Keratinocyte (primary cell): ENCODE results near the gene ATP2C1. TPM values are rescaled to one million over a fixed set of nuclear protein-coding genes. Genes with fewer than 3 reads are reported as not detected.
A peak's percentile ranks its signal among the peaks of the same experiment; 100 is the strongest.

Experiments
- DNase-seq: peaks from one replicate; pipeline ENCODE4 v3.0.0-alpha.2; 2011; ENCODE audit warnings: low read depth, missing footprints, low spot score
- FAIRE-seq: peaks from 2 replicates; lab custom pipeline; 2011; peaks lifted over from hg19 to GRCh38; lab: Jason Lieb, UNC
- H2AFZ ChIP-seq: 2 replicates; pipeline ENCODE4 v1.6.0; 2012; ENCODE audit warnings: low read length, control low read depth, inconsistent platforms; ENCODE audit not compliant: control insufficient read depth
- H3K27ac ChIP-seq: 2 replicates; pipeline ENCODE4 v1.5.1; 2011; ENCODE audit warnings: low read length; ENCODE audit not compliant: control insufficient read depth, insufficient read depth
- H3K27me3 ChIP-seq: 3 replicates; pipeline ENCODE4 v1.6.0; 2011; ENCODE audit warnings: low read length; ENCODE audit not compliant: control insufficient read depth, insufficient read depth; ENCODE audit errors: extremely low read depth
- H3K36me3 ChIP-seq, 2 experiments: 2 replicates in 1 of 2; 3 replicates in 1 of 2; pipeline ENCODE4 v1.5.1; 2011; ENCODE audit warnings: low read length in 2 of 2, mild to moderate bottlenecking in 1 of 2; ENCODE audit not compliant: control insufficient read depth in 2 of 2, insufficient read depth in 2 of 2; ENCODE audit errors: extremely low read depth in 1 of 2
- H3K4me1 ChIP-seq: 3 replicates; pipeline ENCODE4 v1.5.1; 2011; ENCODE audit warnings: low read length; ENCODE audit not compliant: control insufficient read depth, insufficient read depth; ENCODE audit errors: extremely low read depth
- H3K4me2 ChIP-seq: 3 replicates; pipeline ENCODE4 v1.6.0; 2011; ENCODE audit warnings: low read depth, low read length; ENCODE audit not compliant: control insufficient read depth, insufficient read depth; ENCODE audit errors: extremely low read depth
- H3K4me3 ChIP-seq, 3 experiments: fragments of 200-600 bp in 1 of 3; sonication (generic) in 1 of 3; 2 replicates in 2 of 3; 3 replicates in 1 of 3; pipeline ENCODE4 v1.5.1; 2011 to 2016; ENCODE audit warnings: low read length in 3 of 3, mild to moderate bottlenecking in 3 of 3, control low read depth in 2 of 3, inconsistent platforms in 1 of 3, low read depth in 1 of 3, mixed read lengths in 1 of 3, mixed run types in 1 of 3, moderate library complexity in 1 of 3; ENCODE audit not compliant: control insufficient read depth in 2 of 3, insufficient read depth in 2 of 3; ENCODE audit errors: extremely low read depth in 1 of 3
- H3K79me2 ChIP-seq: 2 replicates; pipeline ENCODE4 v1.6.0; 2012; ENCODE audit warnings: low read length; ENCODE audit not compliant: control insufficient read depth, insufficient read depth
- H3K9ac ChIP-seq: 3 replicates; pipeline ENCODE4 v1.6.0; 2011; ENCODE audit warnings: low read length; ENCODE audit not compliant: control insufficient read depth, insufficient read depth; ENCODE audit errors: extremely low read depth
- H3K9me1 ChIP-seq: 3 replicates; pipeline ENCODE4 v1.6.0; 2011; ENCODE audit warnings: low read length; ENCODE audit not compliant: control insufficient read depth, insufficient read depth; ENCODE audit errors: extremely low read depth
- H3K9me3 ChIP-seq: 2 replicates; pipeline ENCODE4 v1.5.1; 2012; ENCODE audit warnings: low read depth, low read length; ENCODE audit not compliant: control insufficient read depth
- H4K20me1 ChIP-seq: 3 replicates; pipeline ENCODE4 v1.6.0; 2011; ENCODE audit warnings: low read length; ENCODE audit not compliant: control insufficient read depth, insufficient read depth; ENCODE audit errors: extremely low read depth
- EZH2 ChIP-seq: IDR thresholded peaks from one replicate; pipeline ENCODE4 v1.6.1; 2012; ENCODE audit warnings: inconsistent platforms, mild to moderate bottlenecking, low read length, moderate library complexity
- dilution Hi-C: fragments of 300-500 bp; cut with MboI; formaldehyde crosslinking; loops from one replicate; pipeline ENCODE4 v1.7.0; 2020; ENCODE audit warnings: low sequenced_read_pairs; ENCODE audit not compliant: extremely low pct_ligation_motif_present
- polyA plus RNA-seq, 5 experiments: library from polyadenylated mRNA; depleted of rRNA in 3 of 5; stranded (reverse) in 3 of 5; stranded (forward) in 1 of 5; unstranded in 1 of 5; fragments of >200 nt; gene quantifications; 1 replicate in 1 of 5; 2 replicates in 3 of 5; 3 replicates in 1 of 5; pipeline versions ENCODE4 v1.2.1 to v1.2.3, GENCODE V29; 2011 to 2012; ENCODE audit warnings: missing spikeins in 2 of 5, low read depth in 1 of 5, low replicate concordance in 1 of 5
- TF ChIP-seq, protein P1 (sequence below), 3 experiments: IDR thresholded peaks in 1 of 3; conservative IDR thresholded peaks in 1 of 3; optimal IDR thresholded peaks in 1 of 3; 2 replicates in 2 of 3; 3 replicates in 1 of 3; pipeline versions ENCODE3 to v1.5.1; 2011; ENCODE audit warnings: low read length in 3 of 3, mild to moderate bottlenecking in 3 of 3, moderate library complexity in 2 of 3, control low read depth in 1 of 3, inconsistent platforms in 1 of 3; ENCODE audit not compliant: insufficient read depth in 2 of 3; ENCODE audit errors: extremely low read depth in 1 of 3

Gene ATP2C1
- polyA plus RNA-seq, 1 donor (not counting 4 experiments of a cell fraction or from before 2014, with no cell fraction given), result 141 TPM

DNA sequence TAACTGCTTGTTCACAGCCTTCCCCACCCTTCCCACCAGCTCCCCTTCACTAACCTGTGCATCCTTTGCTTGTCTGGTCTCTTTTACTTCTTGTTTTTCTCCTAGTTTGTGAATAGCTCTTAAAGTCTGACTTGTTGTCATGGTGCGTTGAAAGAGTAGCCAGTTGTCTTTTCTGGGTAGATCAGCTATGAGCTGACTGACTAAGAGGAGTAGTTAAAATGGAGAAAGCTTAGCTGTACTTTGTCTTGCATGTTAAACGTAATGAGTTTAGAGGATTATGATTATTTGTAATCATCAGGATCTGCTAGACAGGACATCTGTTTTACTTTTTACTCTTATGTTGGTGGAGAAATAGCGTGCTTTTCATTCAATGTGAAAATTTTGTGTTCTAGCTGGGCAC is 35.9 kb downstream of the ATP2C1 start:
- no peak for TF ChIP-seq EZH2
- TF ChIP-seq, protein P1, sequence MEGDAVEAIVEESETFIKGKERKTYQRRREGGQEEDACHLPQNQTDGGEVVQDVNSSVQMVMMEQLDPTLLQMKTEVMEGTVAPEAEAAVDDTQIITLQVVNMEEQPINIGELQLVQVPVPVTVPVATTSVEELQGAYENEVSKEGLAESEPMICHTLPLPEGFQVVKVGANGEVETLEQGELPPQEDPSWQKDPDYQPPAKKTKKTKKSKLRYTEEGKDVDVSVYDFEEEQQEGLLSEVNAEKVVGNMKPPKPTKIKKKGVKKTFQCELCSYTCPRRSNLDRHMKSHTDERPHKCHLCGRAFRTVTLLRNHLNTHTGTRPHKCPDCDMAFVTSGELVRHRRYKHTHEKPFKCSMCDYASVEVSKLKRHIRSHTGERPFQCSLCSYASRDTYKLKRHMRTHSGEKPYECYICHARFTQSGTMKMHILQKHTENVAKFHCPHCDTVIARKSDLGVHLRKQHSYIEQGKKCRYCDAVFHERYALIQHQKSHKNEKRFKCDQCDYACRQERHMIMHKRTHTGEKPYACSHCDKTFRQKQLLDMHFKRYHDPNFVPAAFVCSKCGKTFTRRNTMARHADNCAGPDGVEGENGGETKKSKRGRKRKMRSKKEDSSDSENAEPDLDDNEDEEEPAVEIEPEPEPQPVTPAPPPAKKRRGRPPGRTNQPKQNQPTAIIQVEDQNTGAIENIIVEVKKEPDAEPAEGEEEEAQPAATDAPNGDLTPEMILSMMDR (optimal IDR thresholded peaks at IDR 0.05 in 1 of 3, IDR thresholded peaks at IDR 0.05 in 1 of 3, conservative IDR thresholded peaks at IDR 0.05 in 1 of 3; ENCODE audit: extremely low read depth in 1 of 3, insufficient read depth in 2 of 3, low read length in 3 of 3), result no peak
- DNase-seq, result no peak
- Histone ChIP-seq H3K36me3 (no peaks in the 10 kb centered on the region), H3K79me2 (peaks cover 51% of the 10 kb centered on the region), H3K4me1 (no peaks in the 10 kb centered on the region), H3K9ac (no peak overlapping the region), H4K20me1 (no peaks in the 10 kb centered on the region), H3K27ac (no peak overlapping the region), H3K27me3 (no peaks in the 10 kb centered on the region), H3K9me1 (no peaks in the 10 kb centered on the region), H2AFZ (no peak overlapping the region), H3K9me3 (no peaks in the 10 kb centered on the region), H3K4me2 (no peak overlapping the region), H3K4me3 (no peak overlapping the region)
- dilution Hi-C loops, result no loop called here
- FAIRE-seq, result peak; percentile 20

DNA sequence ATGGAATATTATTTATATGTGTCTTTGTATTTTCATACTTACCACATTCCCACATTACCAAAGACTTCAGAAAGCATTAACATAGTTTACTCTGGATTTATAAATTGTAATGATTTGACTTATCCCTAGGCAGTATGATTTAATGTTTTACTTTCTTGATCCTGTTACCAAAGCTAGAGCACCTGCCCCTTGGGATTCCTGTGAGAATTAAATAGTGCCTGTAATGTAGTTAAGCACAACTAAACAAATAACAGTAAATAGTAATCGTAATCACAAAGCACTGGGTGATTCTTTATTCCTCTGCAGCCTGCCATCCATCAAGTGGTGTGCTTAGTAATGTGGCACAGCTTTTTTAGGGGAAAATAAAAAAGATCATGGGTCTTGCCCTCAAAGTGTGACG is 39.1 kb downstream of the ATP2C1 start:
- FAIRE-seq (no peak), DNase-seq (no peak)
- H3K36me3 ChIP-seq, result no peaks in the 10 kb centered on the region
- dilution Hi-C loops, result no loop called here
- H3K4me2 ChIP-seq, result no peak overlapping the region
- H3K4me1 ChIP-seq, result peaks cover 8% of the 10 kb centered on the region
- H3K27me3 ChIP-seq, result no peaks in the 10 kb centered on the region
- H3K9ac ChIP-seq, result no peak overlapping the region
- no peak overlapping the region for H2AFZ ChIP-seq
- peaks cover 22% of the 10 kb centered on the region for H3K79me2 ChIP-seq
- no peak overlapping the region for H3K4me3 ChIP-seq
- H3K9me3 ChIP-seq, result no peaks in the 10 kb centered on the region
- no peaks in the 10 kb centered on the region for H4K20me1 ChIP-seq
- H3K9me1 ChIP-seq, result no peaks in the 10 kb centered on the region
- H3K27ac ChIP-seq, result no peak overlapping the region
- TF ChIP-seq, protein P1 (optimal IDR thresholded peaks at IDR 0.05 in 1 of 3, IDR thresholded peaks at IDR 0.05 in 1 of 3, conservative IDR thresholded peaks at IDR 0.05 in 1 of 3; ENCODE audit: extremely low read depth in 1 of 3, insufficient read depth in 2 of 3, low read length in 3 of 3), result no peak
- no peak for TF ChIP-seq EZH2
